ENCODE results near the gene MYCL. TPM values are rescaled to one million over a fixed set of nuclear protein-coding genes. Genes with fewer than 3 reads are reported as not detected.

The MYCL gene
- total and polyA plus RNA-seq, 8 donors = 2.7 to 12.9 (median 10.9) TPM

DNA sequence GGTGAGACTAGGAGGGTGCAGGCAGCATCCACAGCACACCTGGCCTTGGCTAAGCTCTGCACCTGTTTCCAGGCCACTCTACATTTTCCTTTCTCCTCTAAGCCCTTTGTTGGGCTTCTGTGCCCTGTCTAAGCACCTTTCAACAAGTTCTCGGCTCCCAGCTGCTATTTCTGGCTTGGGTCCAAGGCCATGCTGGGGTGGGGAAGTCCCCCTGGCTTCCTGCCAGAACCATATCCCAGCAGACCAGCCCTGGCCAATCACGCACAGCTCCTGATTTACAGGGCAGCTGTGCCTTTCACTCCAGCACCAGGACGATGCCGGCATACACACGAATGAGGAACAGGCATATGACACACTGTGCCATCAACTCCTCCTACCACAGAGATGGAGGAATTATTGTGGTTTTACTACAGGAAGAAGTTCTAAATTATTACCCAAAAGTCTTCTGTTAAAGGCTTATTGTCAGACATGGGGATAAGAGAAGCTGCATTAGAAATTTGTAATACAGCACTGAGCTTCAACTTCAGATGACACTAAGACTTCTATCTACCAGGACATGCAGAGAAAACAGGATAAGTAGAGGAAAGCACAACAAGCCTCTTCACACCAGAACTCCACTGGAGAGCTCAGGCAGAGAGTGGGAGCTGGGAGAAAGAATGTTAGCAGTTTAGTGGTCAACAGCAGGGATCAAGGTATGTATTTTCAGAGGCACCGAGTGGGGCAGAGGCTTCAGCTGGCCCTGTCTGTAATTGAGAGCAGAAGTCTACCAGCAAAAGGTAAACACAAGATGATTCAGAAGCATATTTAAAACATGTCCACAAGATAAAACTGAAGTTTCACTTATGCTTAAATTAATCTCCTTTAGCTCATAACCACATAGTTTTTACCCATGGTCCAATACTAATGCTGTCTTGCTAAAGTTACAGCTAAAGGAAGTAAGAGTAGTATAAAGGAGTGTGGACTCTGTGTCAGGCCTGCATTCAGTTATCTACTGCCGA is 55.8 kb downstream of the MYCL start:
- H3K4me1 ChIP-seq = peaks cover 7 to 38% of the 10 kb centered on the region in 2 donors
- peaks cover 0 to 53% of the 10 kb centered on the region in 2 donors for H3K36me3 ChIP-seq
- ATAC-seq (peak; percentile 93), DNase-seq (peak; percentile 81 to 94 (median 85))
- TF ChIP-seq CTCF (IDR thresholded peaks at IDR 0.05) = no peak
- no peak overlapping the region for H3K4me3 ChIP-seq
- peak overlapping the region in 1 of 2 donors; percentile 46 for H3K27ac ChIP-seq
- no peaks in the 10 kb centered on the region for H3K27me3 ChIP-seq
- intact Hi-C loops (cut with DNase I) = no loop called here
- H3K9me3 ChIP-seq = no peaks in the 10 kb centered on the region

Other genes starting within 250 kb of the MYCL start
- gene NT5C1A, start 229.8 kb downstream of the MYCL start, total RNA-seq = 1 to 10 TPM in 1 of 2 donors, under 1 TPM in 1; 0.42 to 8.9 TPM
- under 1 TPM in 3 of 6 donors, not detected in 3; 0.21 to 0.24 (median 0.24) TPM for gene NT5C1A, start 229.8 kb downstream of the MYCL start, polyA plus RNA-seq (ENCODE audit: insufficient read length in 6 of 6)
- 1 to 10 TPM in 1 of 2 donors, under 1 TPM in 1; 0.31 to 1.9 TPM for gene HPCAL4, start 210.5 kb downstream of the MYCL start, total RNA-seq
- under 1 TPM; 0.04 to 0.23 (median 0.14) TPM for gene HPCAL4, start 210.5 kb downstream of the MYCL start, polyA plus RNA-seq (ENCODE audit: insufficient read length in 6 of 6)
- 10 to 100 TPM; 34.2 to 36.3 TPM for gene PPIE, start 163.0 kb downstream of the MYCL start, total RNA-seq
- 10 to 100 TPM; 66.4 to 74.9 (median 69.3) TPM for gene PPIE, start 163.0 kb downstream of the MYCL start, polyA plus RNA-seq (ENCODE audit: insufficient read length in 6 of 6)
- under 1 TPM; 0.55 to 0.82 TPM for gene OXCT2, start 130.6 kb downstream of the MYCL start, total RNA-seq
- under 1 TPM in 5 of 6 donors, not detected in 1; 0.15 to 0.58 (median 0.26) TPM for gene OXCT2, start 130.6 kb downstream of the MYCL start, polyA plus RNA-seq (ENCODE audit: insufficient read length in 6 of 6)
- gene BMP8B, start 113.1 kb downstream of the MYCL start, total RNA-seq = 1 to 10 TPM; 2.1 to 2.8 TPM
- gene BMP8B, start 113.1 kb downstream of the MYCL start, polyA plus RNA-seq (ENCODE audit: insufficient read length in 6 of 6) = 1 to 10 TPM; 1.0 to 2.3 (median 1.6) TPM
- 10 to 100 TPM; 10.5 to 13.1 TPM for gene TRIT1, start 18.4 kb downstream of the MYCL start, total RNA-seq
- 10 to 100 TPM; 36.3 to 51.4 (median 38.8) TPM for gene TRIT1, start 18.4 kb downstream of the MYCL start, polyA plus RNA-seq (ENCODE audit: insufficient read length in 6 of 6)
- 100 to 1,000 TPM in 1 of 2 donors, 10 to 100 TPM in 1; 98.0 to 114 TPM for gene MFSD2A, start 53.2 kb upstream of the MYCL start, total RNA-seq
- 100 to 1,000 TPM in 5 of 6 donors, 10 to 100 TPM in 1; 56.3 to 214 (median 173) TPM for gene MFSD2A, start 53.2 kb upstream of the MYCL start, polyA plus RNA-seq (ENCODE audit: insufficient read length in 6 of 6)
- gene CAP1, start 138.8 kb upstream of the MYCL start, total RNA-seq = 100 to 1,000 TPM; 366 to 501 TPM
- gene CAP1, start 138.8 kb upstream of the MYCL start, polyA plus RNA-seq (ENCODE audit: insufficient read length in 6 of 6) = 100 to 1,000 TPM; 150 to 178 (median 157) TPM
- 100 to 1,000 TPM; 164 to 195 TPM for gene PPT1, start 195.3 kb upstream of the MYCL start, total RNA-seq
- 100 to 1,000 TPM in 2 of 6 donors, 10 to 100 TPM in 4; 87.3 to 112 (median 97.4) TPM for gene PPT1, start 195.3 kb upstream of the MYCL start, polyA plus RNA-seq (ENCODE audit: insufficient read length in 6 of 6)